Measurements from ENCODE around the gene GRIP2. TPM values are rescaled to one million over a fixed set of nuclear protein-coding genes. Genes with fewer than 3 reads are reported as not detected.

Gene GRIP2
- total and polyA plus RNA-seq, 2 experiments from 2014 or later: 0.73 to 2.4 TPM

DNA sequence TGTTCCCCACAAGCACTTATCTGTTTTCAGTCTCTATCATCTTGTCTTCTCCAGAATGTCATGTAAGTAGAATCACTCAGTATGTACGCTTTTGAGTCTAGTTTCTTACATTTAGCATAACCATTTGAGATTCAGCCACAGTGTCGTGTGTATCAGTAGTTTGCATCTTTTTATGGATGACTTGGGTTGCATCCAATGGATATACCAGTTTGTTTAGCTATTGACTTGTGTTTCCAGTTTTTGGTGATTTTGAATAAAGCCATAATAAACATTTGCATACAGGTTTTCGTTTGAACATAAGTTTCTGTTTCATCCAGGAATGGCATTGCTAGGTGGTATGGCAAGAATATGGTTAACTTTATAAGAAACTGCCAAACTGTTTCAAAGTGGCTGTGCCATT lies 12.1 kb downstream of the GRIP2 start:
- Histone ChIP-seq H3K9me2 (replicated peaks; ENCODE audit: insufficient read depth) (no peaks in the 10 kb centered on the region), H3K36me3 (replicated peaks; ENCODE audit: insufficient read depth, low read depth) (no peaks in the 10 kb centered on the region), H2AFZ (no peak overlapping the region), H4K20me1 (ENCODE audit: insufficient read depth, poor library complexity, severe bottlenecking) (no peaks in the 10 kb centered on the region), H3K9me3 (ENCODE audit: low read depth) (no peaks in the 10 kb centered on the region), H3K4me3 (no peak overlapping the region), H3K79me2 (no peaks in the 10 kb centered on the region), H3K4me1 (ENCODE audit: insufficient read depth) (peaks cover 3% of the 10 kb centered on the region), H3K27me3 (no peaks in the 10 kb centered on the region), H3K27ac (no peak overlapping the region), H3K4me2 (no peak overlapping the region)
- no peak for DNase-seq (ENCODE audit: low spot score)
- TF ChIP-seq EZH2 (IDR thresholded peaks at IDR 0.05; ENCODE audit: borderline replicate concordance) (no peak), EZH2phosphoT487 (IDR thresholded peaks at IDR 0.05; ENCODE audit: low read depth, severe bottlenecking, unreplicated experiment) (no peak), CTCF (IDR thresholded peaks at IDR 0.05; ENCODE audit: poor library complexity) (no peak)
- WGBS (ENCODE audit: low lambda C conversion rate, missing lambda C conversion rate): 81% methylated on average over 3 of the region's 3 CpGs

DNA sequence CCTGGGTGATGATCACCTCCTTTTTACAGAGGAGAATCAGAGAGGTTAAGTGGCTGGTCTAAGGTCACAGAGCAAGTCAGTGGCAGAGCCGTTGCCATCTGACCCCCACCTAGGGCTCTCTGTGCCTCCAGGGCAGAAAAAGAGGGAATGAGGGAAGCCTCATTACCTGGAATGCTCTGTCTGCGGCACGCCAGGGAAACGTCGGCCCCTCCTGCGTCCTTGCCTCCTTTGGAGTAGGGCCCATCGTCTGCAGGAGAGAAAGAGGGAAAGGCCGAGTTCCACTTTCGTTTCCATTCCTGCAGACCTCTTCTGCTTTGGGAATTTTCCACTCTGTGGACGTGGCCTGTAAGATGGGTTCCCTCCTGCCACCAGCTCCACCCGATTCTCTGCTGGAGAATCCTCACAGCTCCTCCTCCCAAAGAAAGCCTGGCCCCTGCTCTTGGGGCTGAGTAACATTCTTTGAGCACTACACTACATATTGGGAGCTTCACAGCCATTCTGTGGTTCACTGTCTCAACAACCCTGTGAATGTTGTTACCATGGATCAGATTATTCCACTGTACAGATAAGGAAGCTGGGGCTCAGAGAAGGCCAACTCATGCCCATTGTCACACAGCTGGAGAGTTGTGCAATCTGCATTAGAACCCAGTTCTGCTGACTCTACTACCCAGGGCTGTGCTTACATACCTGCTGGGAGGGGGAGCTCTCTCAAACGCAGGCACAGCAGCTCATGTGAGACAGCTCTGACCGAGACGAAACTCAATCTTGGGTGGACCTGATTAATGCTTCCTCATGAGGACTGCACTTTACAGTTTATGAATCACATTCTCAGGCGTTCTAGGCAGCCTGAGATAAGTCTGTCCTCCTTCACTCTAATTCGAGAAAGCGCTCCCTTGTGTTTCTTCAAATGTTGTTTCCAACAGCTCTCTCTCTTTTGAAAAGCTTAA lies 14.2 kb downstream of the GRIP2 start:
- Histone ChIP-seq H3K4me1 (ENCODE audit: insufficient read depth) (no peaks in the 10 kb centered on the region), H3K79me2 (no peaks in the 10 kb centered on the region), H3K27me3 (no peaks in the 10 kb centered on the region), H2AFZ (peak overlapping the region; percentile 37), H3K4me3 (no peak overlapping the region), H3K36me3 (replicated peaks; ENCODE audit: insufficient read depth, low read depth) (no peaks in the 10 kb centered on the region), H3K9me2 (replicated peaks; ENCODE audit: insufficient read depth) (no peaks in the 10 kb centered on the region), H3K4me2 (peak overlapping the region; percentile 51), H3K9me3 (ENCODE audit: low read depth) (no peaks in the 10 kb centered on the region), H3K27ac (no peak overlapping the region), H4K20me1 (ENCODE audit: insufficient read depth, poor library complexity, severe bottlenecking) (no peaks in the 10 kb centered on the region)
- 59% methylated on average over 17 of the region's 17 CpGs for WGBS (ENCODE audit: low lambda C conversion rate, missing lambda C conversion rate)
- peak; percentile 52 for DNase-seq (ENCODE audit: low spot score)
- TF ChIP-seq EZH2 (IDR thresholded peaks at IDR 0.05; ENCODE audit: borderline replicate concordance): no peak
- TF ChIP-seq CTCF (IDR thresholded peaks at IDR 0.05; ENCODE audit: poor library complexity): no peak
- no peak for TF ChIP-seq EZH2phosphoT487 (IDR thresholded peaks at IDR 0.05; ENCODE audit: low read depth, severe bottlenecking, unreplicated experiment)

DNA sequence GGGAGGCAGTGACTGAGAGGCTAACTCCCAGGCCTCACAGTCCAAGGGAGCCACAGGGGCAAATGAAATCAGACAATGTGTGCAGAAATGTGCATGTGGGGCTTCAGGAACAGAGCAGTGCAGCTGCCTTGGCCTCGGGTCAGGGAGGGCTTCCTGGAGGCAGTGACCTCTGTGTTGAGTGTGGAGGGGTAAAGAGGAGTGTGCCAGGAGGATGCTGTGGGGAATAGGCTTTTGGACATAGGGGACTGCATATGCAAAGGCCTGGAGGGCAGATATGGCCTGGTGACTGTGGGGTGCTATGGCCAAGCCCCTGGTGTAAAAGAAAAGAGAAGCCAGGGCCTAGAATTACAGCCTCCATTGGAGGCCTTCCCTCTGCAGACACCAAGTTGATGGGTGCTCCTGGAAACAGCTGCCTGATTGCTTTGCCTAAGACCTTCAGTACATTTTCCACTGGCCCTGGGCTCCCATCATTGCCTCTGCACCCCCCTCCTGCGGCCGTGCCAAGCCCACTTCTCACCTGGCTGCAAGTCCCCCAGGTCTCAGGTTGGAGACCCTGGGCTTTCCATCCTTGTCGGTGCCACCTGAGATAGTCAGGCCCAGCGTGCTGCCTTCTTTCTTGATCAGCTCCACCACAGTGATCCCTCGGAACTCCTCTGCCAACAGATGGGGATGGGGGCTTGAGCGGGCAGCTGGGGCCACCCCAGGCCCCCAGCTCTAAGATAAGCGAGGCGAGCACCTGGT lies 15.1 kb downstream of the GRIP2 start:
- Histone ChIP-seq H3K9me2 (replicated peaks; ENCODE audit: insufficient read depth) (no peaks in the 10 kb centered on the region), H3K4me2 (peak overlapping the region; percentile 51), H3K27ac (no peak overlapping the region)

More for the DNA sequence above, 15.1 kb downstream of the GRIP2 start:
- no peaks in the 10 kb centered on the region for H3K36me3 ChIP-seq (replicated peaks; ENCODE audit: insufficient read depth, low read depth)
- H4K20me1 ChIP-seq (ENCODE audit: insufficient read depth, poor library complexity, severe bottlenecking): no peaks in the 10 kb centered on the region
- no peaks in the 10 kb centered on the region for H3K79me2 ChIP-seq
- H2AFZ ChIP-seq: no peak overlapping the region
- H3K9me3 ChIP-seq (ENCODE audit: low read depth): no peaks in the 10 kb centered on the region
- no peaks in the 10 kb centered on the region for H3K27me3 ChIP-seq
- H3K4me3 ChIP-seq: no peak overlapping the region
- no peaks in the 10 kb centered on the region for H3K4me1 ChIP-seq (ENCODE audit: insufficient read depth)
- no peak for DNase-seq (ENCODE audit: low spot score)
- no peak for TF ChIP-seq EZH2 (IDR thresholded peaks at IDR 0.05; ENCODE audit: borderline replicate concordance)
- no peak for TF ChIP-seq CTCF (IDR thresholded peaks at IDR 0.05; ENCODE audit: poor library complexity)
- TF ChIP-seq EZH2phosphoT487 (IDR thresholded peaks at IDR 0.05; ENCODE audit: low read depth, severe bottlenecking, unreplicated experiment): no peak
- WGBS (ENCODE audit: low lambda C conversion rate, missing lambda C conversion rate): 85% methylated on average over 9 of the region's 9 CpGs

Measured in hepatocyte (in vitro differentiated cells).